Measurements from ENCODE around the gene HYPK.

GRCh38 chr15:43826029-43826507 is 25.7 kb downstream of the HYPK start:
- TF ChIP-seq CTCF (conservative IDR thresholded peaks at IDR 0.05; ENCODE audit: low read length) (no peak), EZH2phosphoT487 (IDR thresholded peaks at IDR 0.05; ENCODE audit: borderline replicate concordance, low read depth, low read length) (no peak)

Data from OCI-LY7 (cell line).